Cardiac fibroblast (primary cell): ENCODE data around the gene SPDYE2.
"Not testable (repeated sequence)": the region's sequence is repeated elsewhere in the genome, so short reads cannot be mapped to it uniquely, and the experiment has no call there.

Experiments
- DNase-seq, 2 donors: peaks; one replicate each; pipeline versions ENCODE4 v3.0.0 to v3.0.0-alpha.2; 2010; ENCODE audit warnings: low read depth in 2 of 2
- H3K4me3 ChIP-seq, 2 donors: replicated peaks in 1 of 2; 1 replicate in 1 of 2; 2 replicates in 1 of 2; pipeline ENCODE4 v1.5.1; 2011; ENCODE audit warnings: low read depth in 2 of 2, low read length in 2 of 2, mild to moderate bottlenecking in 2 of 2, moderate library complexity in 1 of 2
- TF ChIP-seq, protein P1 (sequence below): IDR thresholded peaks from one replicate; pipeline ENCODE4 v1.5.1; 2011; ENCODE audit warnings: low read depth, mild to moderate bottlenecking, low read length, inconsistent platforms

The SPDYE2 gene

DNA sequence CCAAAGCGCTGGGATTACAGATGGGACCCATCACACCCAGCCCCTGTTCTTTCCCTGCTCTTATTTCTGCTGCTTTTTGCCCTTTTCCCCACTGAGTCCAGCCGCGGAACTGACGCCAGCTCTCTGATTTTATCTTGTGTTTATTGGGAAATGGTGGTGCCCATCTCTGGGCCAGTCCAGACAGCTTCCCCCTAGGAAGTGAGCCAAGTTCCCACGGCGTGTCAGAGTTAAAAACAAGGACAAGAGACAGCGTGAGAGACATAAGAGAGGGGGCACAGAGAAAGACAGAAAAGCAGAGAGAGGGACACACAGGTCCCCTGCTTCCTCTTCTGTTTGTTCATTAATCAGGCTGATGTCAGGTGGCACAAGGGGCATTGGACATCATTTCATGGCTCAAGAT, 19.4 kb upstream of the SPDYE2 start:
- DNase-seq, H3K4me3 ChIP-seq: not testable (repeated sequence)

GRCh38 chr7:102532127-102532526, 18.9 kb upstream of the SPDYE2 start:
- not testable (repeated sequence) for H3K4me3 ChIP-seq, DNase-seq

DNA sequence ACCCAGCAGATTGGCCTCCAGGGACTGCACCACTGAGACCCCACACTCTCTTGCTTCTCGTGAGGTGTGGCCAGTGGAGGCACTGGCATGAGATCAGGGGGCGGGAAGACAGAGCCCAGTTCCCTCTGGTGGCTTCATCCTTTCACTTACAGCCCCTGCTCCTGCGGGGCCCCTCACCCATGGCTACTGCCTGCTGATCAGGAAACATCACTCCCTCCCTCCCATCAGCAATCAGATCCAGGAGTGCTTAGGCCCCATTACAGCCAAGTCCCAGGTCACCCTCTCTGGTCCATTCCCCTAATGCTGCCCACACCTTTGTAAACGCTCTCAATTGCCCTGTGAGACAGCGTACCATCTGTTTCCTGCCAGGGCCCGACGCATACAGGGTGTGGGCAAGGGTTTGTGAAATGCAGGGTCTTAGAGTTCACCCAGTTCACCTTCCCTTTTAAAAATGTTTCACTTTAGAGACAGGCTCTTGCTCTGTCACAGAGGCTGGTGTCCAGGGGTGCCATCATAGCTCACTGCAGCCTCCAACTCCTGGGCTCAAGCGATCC, 15.9 kb upstream of the SPDYE2 start:
- not testable (repeated sequence) for DNase-seq, H3K4me3 ChIP-seq

DNA sequence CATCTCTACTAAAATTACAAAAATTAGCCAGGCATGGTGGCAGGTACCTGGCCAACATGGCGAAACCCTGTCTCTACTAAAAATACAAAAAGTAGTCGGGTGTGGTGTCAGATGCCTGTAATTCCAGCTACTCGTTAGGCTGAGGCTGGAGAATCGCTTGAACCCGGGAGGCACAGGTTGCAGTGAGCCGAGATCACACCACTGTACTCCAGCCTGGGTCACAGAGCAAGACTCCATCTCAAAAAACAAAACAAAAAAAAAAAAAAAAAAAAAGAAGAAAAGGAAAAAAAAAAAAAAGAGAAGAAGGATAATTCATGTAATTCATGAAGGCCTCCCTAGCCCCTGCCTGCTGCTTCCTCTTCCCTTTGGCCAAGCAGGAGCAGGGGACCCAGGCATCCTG, 10.4 kb upstream of the SPDYE2 start:
- DNase-seq, H3K4me3 ChIP-seq: not testable (repeated sequence)

DNA sequence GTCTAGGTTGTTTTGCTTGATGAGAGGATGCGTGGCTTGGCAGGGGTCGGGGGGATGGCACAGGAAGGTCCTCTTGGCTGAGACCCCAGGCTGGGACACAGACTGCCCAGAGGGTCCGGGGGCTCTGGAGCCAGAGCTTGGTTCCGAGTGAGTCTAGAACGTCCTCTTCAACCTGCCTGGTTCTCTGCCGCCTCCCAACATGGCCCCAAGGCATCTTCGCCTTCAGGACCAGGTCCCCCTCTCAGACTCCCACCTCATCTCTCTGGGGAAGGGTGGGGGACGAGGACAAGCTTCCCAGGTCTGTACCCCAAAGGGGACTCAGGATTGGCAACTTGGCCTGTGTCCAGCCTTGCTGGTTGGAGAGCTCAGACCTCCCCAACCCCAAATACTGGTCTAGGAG, 8.9 kb upstream of the SPDYE2 start:
- not testable (repeated sequence) for DNase-seq, H3K4me3 ChIP-seq

- H3K4me3 ChIP-seq, DNase-seq: not testable (repeated sequence)
Measured at GRCh38 chr7:102542771-102543170, 8.3 kb upstream of the SPDYE2 start.

GRCh38 chr7:102543596-102543995, 7.4 kb upstream of the SPDYE2 start, which contains the start of gene UPK3BL2:
TSS of gene UPK3BL2 (minus strand) at chr7:102543696. CDS start at chr7:102543636, 60 bp downstream.
- not testable (repeated sequence) for H3K4me3 ChIP-seq

GRCh38 chr7:102544372-102544771, 6.7 kb upstream of the SPDYE2 start:
- not testable (repeated sequence) for H3K4me3 ChIP-seq, DNase-seq

More at GRCh38 chr7:102543596-102543995, 7.4 kb upstream of the SPDYE2 start, which contains the start of gene UPK3BL2:
- DNase-seq, result not testable (repeated sequence)

- H3K4me3 ChIP-seq, DNase-seq: not testable (repeated sequence)
Measured at GRCh38 chr7:102545288-102545687, 5.7 kb upstream of the SPDYE2 start.

DNA sequence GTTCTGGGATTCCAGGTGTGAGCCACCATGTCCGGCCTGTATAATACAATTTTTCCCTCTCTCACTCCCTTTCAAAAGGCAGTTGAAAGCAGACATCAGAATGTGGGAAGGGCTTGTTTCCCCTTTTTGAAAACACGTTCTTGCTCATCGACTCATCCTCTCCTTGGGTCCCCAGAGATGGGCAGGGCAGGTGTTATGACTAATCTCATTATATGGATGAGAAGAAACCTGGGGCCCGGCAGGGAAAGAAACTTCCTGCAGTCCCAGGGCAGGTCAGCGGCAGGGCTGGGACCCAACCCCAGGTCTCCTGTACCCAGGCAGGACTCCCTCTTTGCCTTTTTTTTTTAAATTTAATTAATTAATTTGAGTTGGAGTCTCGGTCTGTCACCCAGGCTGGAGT, 4.7 kb upstream of the SPDYE2 start:
- DNase-seq, H3K4me3 ChIP-seq: not testable (repeated sequence)

GRCh38 chr7:102568620-102569019, 17.6 kb downstream of the SPDYE2 start:
- not testable (repeated sequence) for DNase-seq, H3K4me3 ChIP-seq

- H3K4me3 ChIP-seq, result peak within 1 kb of the TSS; percentile 56
- DNase-seq, result peak; percentile 87 to 90
- TF ChIP-seq, protein P1, sequence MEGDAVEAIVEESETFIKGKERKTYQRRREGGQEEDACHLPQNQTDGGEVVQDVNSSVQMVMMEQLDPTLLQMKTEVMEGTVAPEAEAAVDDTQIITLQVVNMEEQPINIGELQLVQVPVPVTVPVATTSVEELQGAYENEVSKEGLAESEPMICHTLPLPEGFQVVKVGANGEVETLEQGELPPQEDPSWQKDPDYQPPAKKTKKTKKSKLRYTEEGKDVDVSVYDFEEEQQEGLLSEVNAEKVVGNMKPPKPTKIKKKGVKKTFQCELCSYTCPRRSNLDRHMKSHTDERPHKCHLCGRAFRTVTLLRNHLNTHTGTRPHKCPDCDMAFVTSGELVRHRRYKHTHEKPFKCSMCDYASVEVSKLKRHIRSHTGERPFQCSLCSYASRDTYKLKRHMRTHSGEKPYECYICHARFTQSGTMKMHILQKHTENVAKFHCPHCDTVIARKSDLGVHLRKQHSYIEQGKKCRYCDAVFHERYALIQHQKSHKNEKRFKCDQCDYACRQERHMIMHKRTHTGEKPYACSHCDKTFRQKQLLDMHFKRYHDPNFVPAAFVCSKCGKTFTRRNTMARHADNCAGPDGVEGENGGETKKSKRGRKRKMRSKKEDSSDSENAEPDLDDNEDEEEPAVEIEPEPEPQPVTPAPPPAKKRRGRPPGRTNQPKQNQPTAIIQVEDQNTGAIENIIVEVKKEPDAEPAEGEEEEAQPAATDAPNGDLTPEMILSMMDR, result peak; percentile 44
Measured at GRCh38 chr7:102572261-102573239, 21.5 kb downstream of the SPDYE2 start, which contains the start of gene POLR2J3. TSS of gene POLR2J3 (minus strand) at chr7:102572583. CDS start at chr7:102572521, 62 bp downstream.

GRCh38 chr7:102574607-102575006, 23.6 kb downstream of the SPDYE2 start:
- DNase-seq, result not testable (repeated sequence)

DNA sequence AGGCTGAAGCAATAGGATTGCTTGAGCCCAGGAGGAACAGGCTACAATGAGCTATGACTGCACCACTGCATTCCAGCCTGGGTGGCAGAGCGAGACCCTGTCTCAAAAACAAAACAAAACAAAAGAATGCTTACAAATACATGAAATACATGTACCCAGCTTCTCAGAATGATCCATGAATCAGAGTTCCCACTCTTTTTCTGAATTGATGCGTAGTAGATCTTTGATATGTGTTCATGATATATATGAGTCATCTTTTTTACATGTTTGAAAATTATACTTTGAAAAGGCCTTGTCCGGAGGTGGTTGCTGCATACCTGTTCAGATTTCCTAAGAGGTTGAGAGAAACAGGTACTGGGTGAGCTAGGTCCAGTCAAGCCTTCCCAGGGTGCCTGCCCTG, 25.3 kb downstream of the SPDYE2 start:
- not testable (repeated sequence) for DNase-seq, H3K4me3 ChIP-seq

More at GRCh38 chr7:102574607-102575006, 23.6 kb downstream of the SPDYE2 start:
- not testable (repeated sequence) for H3K4me3 ChIP-seq

- H3K4me3 ChIP-seq, DNase-seq: not testable (repeated sequence)
Measured at GRCh38 chr7:102577315-102578240, 26.6 kb downstream of the SPDYE2 start.

GRCh38 chr7:102578486-102578885, 27.5 kb downstream of the SPDYE2 start:
- DNase-seq, H3K4me3 ChIP-seq: not testable (repeated sequence)
